GM12878 (cell line): Measurements from ENCODE around the gene GJC1.

Source experiments
- CTCF ChIP-seq, 3 experiments: IDR thresholded peaks in 2 of 3; conservative IDR thresholded peaks in 1 of 3; 2 replicates each; pipeline ENCODE4 v1.5.1; 2011; ENCODE audit warnings: low read depth in 3 of 3, low read length in 3 of 3, mild to moderate bottlenecking in 3 of 3, control low read depth in 2 of 3, moderate library complexity in 2 of 3, inconsistent platforms in 1 of 3, mixed read lengths in 1 of 3; ENCODE audit not compliant: control insufficient read depth in 2 of 3, insufficient read depth in 1 of 3; ENCODE audit errors: extremely low read depth in 1 of 3
- EZH2 ChIP-seq: IDR thresholded peaks from 2 replicates; pipeline ENCODE4 v1.6.1; 2012; ENCODE audit warnings: low read depth, mild to moderate bottlenecking, control low read depth, inconsistent platforms, low read length, borderline replicate concordance; ENCODE audit not compliant: control insufficient read depth
- HCFC1 ChIP-seq: fragments of 150-350 bp; IDR thresholded peaks from 2 replicates; pipeline ENCODE4 v1.6.1; 2014; ENCODE audit warnings: low read length

DNA sequence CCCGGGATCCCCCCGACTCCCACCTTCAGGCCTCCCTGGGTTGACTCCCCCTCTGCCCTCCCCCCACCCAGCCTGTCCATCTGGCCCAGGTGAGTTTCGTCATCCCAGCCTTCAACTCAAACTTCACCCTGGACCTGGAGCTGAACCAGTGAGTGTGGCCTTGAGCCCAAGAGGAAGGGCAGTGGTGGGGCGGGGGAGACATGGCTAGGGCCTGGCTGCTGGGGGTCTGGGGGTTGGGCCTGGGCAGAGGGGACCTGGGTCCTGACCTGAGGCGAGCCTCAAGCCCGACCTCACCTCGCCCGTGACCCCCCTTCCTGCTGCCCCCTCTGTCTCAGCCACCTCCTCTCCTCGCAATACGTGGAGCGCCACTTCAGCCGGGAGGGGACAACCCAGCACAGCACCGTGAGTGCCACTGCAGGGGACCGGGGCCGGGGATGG is 60.4 kb downstream of the GJC1 start:
- TF ChIP-seq HCFC1 (no peak), EZH2 (no peak), CTCF (IDR thresholded peaks at IDR 0.05 in 2 of 3, conservative IDR thresholded peaks at IDR 0.05 in 1 of 3; ENCODE audit: control insufficient read depth in 2 of 3, extremely low read depth in 1 of 3, insufficient read depth in 1 of 3, low read depth in 3 of 3, low read length in 3 of 3) (no peak)
